HepG2 (cell line): Measurements from ENCODE around the gene KCNJ14. TPM values are rescaled to one million over a fixed set of nuclear protein-coding genes. Genes with fewer than 3 reads are reported as not detected.

Source experiments
- ARNT ChIP-seq: fragments of 450-650 bp; IDR thresholded peaks from 2 replicates; pipeline ENCODE4 v1.6.1; 2017
- ARNTL ChIP-seq: sonication (generic); formaldehyde crosslinking; IDR thresholded peaks from 2 replicates; pipeline ENCODE4 v1.4.0; 2020; ENCODE audit warnings: mild to moderate bottlenecking, missing genetic modification reagents
- BHLHE40 ChIP-seq: IDR thresholded peaks from 2 replicates; pipeline ENCODE4 v1.6.1; 2011; ENCODE audit warnings: low read length, improper control_type of control experiment
- FLYWCH1 ChIP-seq: sonication (generic); formaldehyde crosslinking; IDR thresholded peaks from 2 replicates; pipeline ENCODE4 v1.8.1; 2023; ENCODE audit warnings: mild to moderate bottlenecking, missing genetic modification reagents
- FOSL2 ChIP-seq: sonication (generic); formaldehyde crosslinking; IDR thresholded peaks from 2 replicates; pipeline ENCODE4 v1.4.0; 2020; ENCODE audit warnings: missing genetic modification reagents
- FOXO1 ChIP-seq: sonication (generic); formaldehyde crosslinking; IDR thresholded peaks from 2 replicates; pipeline ENCODE4 v1.4.0; 2020; ENCODE audit warnings: missing genetic modification reagents
- RBM39 ChIP-seq: fragments of 200-400 bp; formaldehyde crosslinking; IDR thresholded peaks from one replicate; pipeline ENCODE4 v1.6.1; 2018; ENCODE audit warnings: antibody characterized with exemption, mild to moderate bottlenecking, low read depth, low read length; ENCODE audit not compliant: poor library complexity, severe bottlenecking
- SMARCC2 ChIP-seq: fragments of 450-650 bp; IDR thresholded peaks from 2 replicates; pipeline ENCODE4 v1.6.1; 2017; ENCODE audit warnings: antibody characterized with exemption, mild to moderate bottlenecking
- SYNCRIP ChIP-seq: fragments of 200-400 bp; formaldehyde crosslinking; IDR thresholded peaks from 2 replicates; pipeline ENCODE4 v1.6.1; 2018; ENCODE audit warnings: mild to moderate bottlenecking, low read depth, low read length; ENCODE audit not compliant: insufficient read depth
- U2AF2 ChIP-seq: fragments of 200-400 bp; formaldehyde crosslinking; IDR thresholded peaks from 2 replicates; pipeline ENCODE4 v1.6.1; 2017; ENCODE audit warnings: low read depth, mild to moderate bottlenecking, low read length
- ZNF225 ChIP-seq: sonication (generic); formaldehyde crosslinking; IDR thresholded peaks from 2 replicates; pipeline ENCODE4 v1.4.0; 2020; ENCODE audit warnings: mild to moderate bottlenecking, missing genetic modification reagents
- ZNF263 ChIP-seq: sonication (generic); formaldehyde crosslinking; IDR thresholded peaks from 2 replicates; pipeline ENCODE4 v1.4.0; 2020; ENCODE audit warnings: missing genetic modification reagents
- ZNF30 ChIP-seq: sonication (generic); formaldehyde crosslinking; IDR thresholded peaks from 2 replicates; pipeline ENCODE4 v1.5.0; 2020; ENCODE audit warnings: mild to moderate bottlenecking, missing genetic modification reagents
- ZNF549 ChIP-seq: sonication (generic); formaldehyde crosslinking; IDR thresholded peaks from 2 replicates; pipeline ENCODE4 v1.5.0; 2020; ENCODE audit warnings: missing genetic modification reagents
- ZNF577 ChIP-seq: sonication (generic); formaldehyde crosslinking; IDR thresholded peaks from 2 replicates; pipeline ENCODE4 v1.4.0; 2020; ENCODE audit warnings: mild to moderate bottlenecking, low read depth, missing genetic modification reagents, borderline replicate concordance
- ZNF589 ChIP-seq: sonication (generic); formaldehyde crosslinking; conservative IDR thresholded peaks from 2 replicates; pipeline ENCODE4 v1.8.0; 2022; ENCODE audit warnings: mild to moderate bottlenecking, moderate library complexity, missing genetic modification reagents
- ZNF660 ChIP-seq: sonication (generic); formaldehyde crosslinking; IDR thresholded peaks from 2 replicates; pipeline ENCODE4 v1.5.1; 2020; ENCODE audit warnings: mild to moderate bottlenecking, low read depth, missing genetic modification reagents, borderline replicate concordance
- polyA plus RNA-seq, 8 experiments: library from polyadenylated mRNA; depleted of rRNA in 3 of 8; stranded (reverse) in 7 of 8; unstranded in 1 of 8; fragments of >200 nt; fragmentation: Illumina TruSeq in 4 of 8; extraction: Trizol in 4 of 8; gene quantifications; 2 replicates each; pipeline versions ENCODE4 v1.2.1 to v1.2.3, GENCODE V29; 2011 to 2016; ENCODE audit warnings: low read depth in 4 of 8, missing spikeins in 1 of 8, mixed read lengths in 1 of 8; ENCODE audit not compliant: insufficient read depth in 1 of 8
- total RNA-seq, 5 experiments: library from RNA; depleted of rRNA; stranded (reverse); fragments of >200 nt; fragmentation: Illumina TruSeq; extraction: Trizol; gene quantifications; 2 replicates each; pipeline ENCODE4 v1.2.3, GENCODE V29; 2016; ENCODE audit warnings: low read depth in 1 of 5
- TF ChIP-seq, protein P1 (sequence below): sonication (generic); formaldehyde crosslinking; IDR thresholded peaks from 2 replicates; pipeline ENCODE4 v1.4.0; 2020; ENCODE audit warnings: missing genetic modification reagents, mild to moderate bottlenecking, borderline replicate concordance
- TF ChIP-seq, protein P2 (sequence below): sonication (generic); formaldehyde crosslinking; IDR thresholded peaks from 2 replicates; pipeline ENCODE4 v1.8.0; 2022; ENCODE audit warnings: missing genetic modification reagents, mild to moderate bottlenecking, borderline replicate concordance
- TF ChIP-seq, protein P3 (sequence below): IDR thresholded peaks from 2 replicates; pipeline ENCODE4 v1.6.1; 2018; ENCODE audit warnings: missing genetic modification reagents, mild to moderate bottlenecking, missing compliant biosample characterization
- TF ChIP-seq, protein P4 (sequence below): sonication (generic); formaldehyde crosslinking; conservative IDR thresholded peaks from 2 replicates; pipeline ENCODE4 v1.8.0; 2022; ENCODE audit warnings: missing genetic modification reagents
- TF ChIP-seq, protein P5 (sequence below): sonication (generic); formaldehyde crosslinking; IDR thresholded peaks from 2 replicates; pipeline ENCODE4 v1.5.0; 2020; ENCODE audit warnings: missing genetic modification reagents, mild to moderate bottlenecking, borderline replicate concordance
- TF ChIP-seq, protein P6 (sequence below): sonication (generic); formaldehyde crosslinking; IDR thresholded peaks from 2 replicates; pipeline ENCODE4 v1.8.0; 2022; ENCODE audit warnings: mild to moderate bottlenecking, missing genetic modification reagents, moderate library complexity

Gene KCNJ14
- total and polyA plus RNA-seq, 2 of the 13 experiments (the other 11 are each of a cell fraction or from before 2014, with no cell fraction given) = 0.20 to 0.51 TPM

DNA sequence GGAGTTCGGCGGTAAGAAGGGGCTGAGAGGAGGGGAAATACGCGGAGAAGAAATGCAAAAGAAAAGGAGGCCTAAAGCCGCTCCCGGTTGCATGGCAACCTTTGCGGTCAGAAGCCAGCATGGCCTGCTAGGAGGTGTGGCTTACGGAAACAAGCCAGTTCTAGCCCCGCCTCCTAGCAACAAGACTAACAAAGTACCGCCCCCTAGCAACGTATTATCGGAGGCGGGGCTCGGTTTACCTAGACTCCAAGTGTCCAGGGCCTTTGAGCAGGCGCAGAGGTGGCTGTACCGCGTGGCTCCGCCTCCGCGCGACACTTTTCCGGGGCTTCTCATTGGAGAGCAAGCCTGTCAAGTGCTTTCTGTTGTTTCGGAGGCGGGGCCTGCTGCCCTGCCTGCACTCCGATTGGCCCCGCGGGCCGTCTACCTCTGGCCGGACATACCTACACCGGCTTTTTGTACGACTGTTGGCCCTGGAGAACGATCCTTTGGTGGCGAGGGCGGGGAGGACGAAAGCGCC is 13.5 kb downstream of the KCNJ14 start (continued):
- TF ChIP-seq, protein P1, sequence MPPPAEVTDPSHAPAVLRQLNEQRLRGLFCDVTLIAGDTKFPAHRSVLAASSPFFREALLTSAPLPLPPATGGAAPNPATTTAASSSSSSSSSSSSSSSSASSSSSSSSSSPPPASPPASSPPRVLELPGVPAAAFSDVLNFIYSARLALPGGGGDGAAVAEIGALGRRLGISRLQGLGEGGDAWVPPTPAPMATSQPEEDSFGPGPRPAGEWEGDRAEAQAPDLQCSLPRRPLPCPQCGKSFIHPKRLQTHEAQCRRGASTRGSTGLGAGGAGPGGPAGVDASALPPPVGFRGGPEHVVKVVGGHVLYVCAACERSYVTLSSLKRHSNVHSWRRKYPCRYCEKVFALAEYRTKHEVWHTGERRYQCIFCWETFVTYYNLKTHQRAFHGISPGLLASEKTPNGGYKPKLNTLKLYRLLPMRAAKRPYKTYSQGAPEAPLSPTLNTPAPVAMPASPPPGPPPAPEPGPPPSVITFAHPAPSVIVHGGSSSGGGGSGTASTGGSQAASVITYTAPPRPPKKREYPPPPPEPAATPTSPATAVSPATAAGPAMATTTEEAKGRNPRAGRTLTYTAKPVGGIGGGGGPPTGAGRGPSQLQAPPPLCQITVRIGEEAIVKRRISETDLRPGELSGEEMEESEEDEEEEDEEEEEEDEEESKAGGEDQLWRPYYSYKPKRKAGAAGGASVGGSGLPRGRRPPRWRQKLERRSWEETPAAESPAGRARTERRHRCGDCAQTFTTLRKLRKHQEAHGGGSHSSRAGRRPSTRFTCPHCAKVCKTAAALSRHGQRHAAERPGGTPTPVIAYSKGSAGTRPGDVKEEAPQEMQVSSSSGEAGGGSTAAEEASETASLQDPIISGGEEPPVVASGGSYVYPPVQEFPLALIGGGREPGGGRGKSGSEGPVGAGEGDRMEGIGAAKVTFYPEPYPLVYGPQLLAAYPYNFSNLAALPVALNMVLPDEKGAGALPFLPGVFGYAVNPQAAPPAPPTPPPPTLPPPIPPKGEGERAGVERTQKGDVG = no peak
- no peak for TF ChIP-seq FLYWCH1 (CRISPR knock-in tag)
- no peak for TF ChIP-seq ZNF577
- TF ChIP-seq ZNF660 (CRISPR knock-in tag) = no peak
- TF ChIP-seq, protein P2, sequence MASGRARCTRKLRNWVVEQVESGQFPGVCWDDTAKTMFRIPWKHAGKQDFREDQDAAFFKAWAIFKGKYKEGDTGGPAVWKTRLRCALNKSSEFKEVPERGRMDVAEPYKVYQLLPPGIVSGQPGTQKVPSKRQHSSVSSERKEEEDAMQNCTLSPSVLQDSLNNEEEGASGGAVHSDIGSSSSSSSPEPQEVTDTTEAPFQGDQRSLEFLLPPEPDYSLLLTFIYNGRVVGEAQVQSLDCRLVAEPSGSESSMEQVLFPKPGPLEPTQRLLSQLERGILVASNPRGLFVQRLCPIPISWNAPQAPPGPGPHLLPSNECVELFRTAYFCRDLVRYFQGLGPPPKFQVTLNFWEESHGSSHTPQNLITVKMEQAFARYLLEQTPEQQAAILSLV (CRISPR knock-in tag) = no peak
- TF ChIP-seq SMARCC2 = no peak
- no peak for TF ChIP-seq ZNF589 (CRISPR knock-in tag)
- no peak for TF ChIP-seq SYNCRIP
- TF ChIP-seq, protein P3, sequence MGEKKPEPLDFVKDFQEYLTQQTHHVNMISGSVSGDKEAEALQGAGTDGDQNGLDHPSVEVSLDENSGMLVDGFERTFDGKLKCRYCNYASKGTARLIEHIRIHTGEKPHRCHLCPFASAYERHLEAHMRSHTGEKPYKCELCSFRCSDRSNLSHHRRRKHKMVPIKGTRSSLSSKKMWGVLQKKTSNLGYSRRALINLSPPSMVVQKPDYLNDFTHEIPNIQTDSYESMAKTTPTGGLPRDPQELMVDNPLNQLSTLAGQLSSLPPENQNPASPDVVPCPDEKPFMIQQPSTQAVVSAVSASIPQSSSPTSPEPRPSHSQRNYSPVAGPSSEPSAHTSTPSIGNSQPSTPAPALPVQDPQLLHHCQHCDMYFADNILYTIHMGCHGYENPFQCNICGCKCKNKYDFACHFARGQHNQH (CRISPR knock-in tag) = no peak
- TF ChIP-seq, protein P4, sequence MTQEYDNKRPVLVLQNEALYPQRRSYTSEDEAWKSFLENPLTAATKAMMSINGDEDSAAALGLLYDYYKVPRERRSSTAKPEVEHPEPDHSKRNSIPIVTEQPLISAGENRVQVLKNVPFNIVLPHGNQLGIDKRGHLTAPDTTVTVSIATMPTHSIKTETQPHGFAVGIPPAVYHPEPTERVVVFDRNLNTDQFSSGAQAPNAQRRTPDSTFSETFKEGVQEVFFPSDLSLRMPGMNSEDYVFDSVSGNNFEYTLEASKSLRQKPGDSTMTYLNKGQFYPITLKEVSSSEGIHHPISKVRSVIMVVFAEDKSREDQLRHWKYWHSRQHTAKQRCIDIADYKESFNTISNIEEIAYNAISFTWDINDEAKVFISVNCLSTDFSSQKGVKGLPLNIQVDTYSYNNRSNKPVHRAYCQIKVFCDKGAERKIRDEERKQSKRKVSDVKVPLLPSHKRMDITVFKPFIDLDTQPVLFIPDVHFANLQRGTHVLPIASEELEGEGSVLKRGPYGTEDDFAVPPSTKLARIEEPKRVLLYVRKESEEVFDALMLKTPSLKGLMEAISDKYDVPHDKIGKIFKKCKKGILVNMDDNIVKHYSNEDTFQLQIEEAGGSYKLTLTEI (CRISPR knock-in tag) = no peak
- TF ChIP-seq U2AF2 = no peak
- no peak for TF ChIP-seq ZNF263
- TF ChIP-seq, protein P5, sequence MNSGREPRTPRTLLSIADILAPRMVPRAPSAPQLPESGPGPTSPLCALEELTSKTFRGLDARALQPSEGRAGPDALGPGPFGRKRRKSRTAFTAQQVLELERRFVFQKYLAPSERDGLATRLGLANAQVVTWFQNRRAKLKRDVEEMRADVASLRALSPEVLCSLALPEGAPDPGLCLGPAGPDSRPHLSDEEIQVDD = no peak
- no peak for TF ChIP-seq FOXO1 (CRISPR knock-in tag)
- TF ChIP-seq ARNT = no peak
- no peak for TF ChIP-seq RBM39
- TF ChIP-seq ZNF225 = no peak
- no peak for TF ChIP-seq ZNF30 (CRISPR knock-in tag)
- TF ChIP-seq, protein P6, sequence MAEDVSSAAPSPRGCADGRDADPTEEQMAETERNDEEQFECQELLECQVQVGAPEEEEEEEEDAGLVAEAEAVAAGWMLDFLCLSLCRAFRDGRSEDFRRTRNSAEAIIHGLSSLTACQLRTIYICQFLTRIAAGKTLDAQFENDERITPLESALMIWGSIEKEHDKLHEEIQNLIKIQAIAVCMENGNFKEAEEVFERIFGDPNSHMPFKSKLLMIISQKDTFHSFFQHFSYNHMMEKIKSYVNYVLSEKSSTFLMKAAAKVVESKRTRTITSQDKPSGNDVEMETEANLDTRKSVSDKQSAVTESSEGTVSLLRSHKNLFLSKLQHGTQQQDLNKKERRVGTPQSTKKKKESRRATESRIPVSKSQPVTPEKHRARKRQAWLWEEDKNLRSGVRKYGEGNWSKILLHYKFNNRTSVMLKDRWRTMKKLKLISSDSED (CRISPR knock-in tag) = no peak
- no peak for TF ChIP-seq ZNF549
- no peak for TF ChIP-seq BHLHE40
- TF ChIP-seq ARNTL (CRISPR knock-in tag) = no peak
- no peak for TF ChIP-seq FOSL2 (CRISPR knock-in tag)
